Body of pancreas (tissue), 4 donors: ENCODE results near the gene TTC16. TPM values are rescaled to one million over a fixed set of nuclear protein-coding genes. Genes with fewer than 3 reads are reported as not detected.

Source experiments
- ATAC-seq: fragments of 150-250 bp; one replicate; pipeline ENCODE4 v1.9.1; 2016
- DNase-seq, 4 donors: peaks; one replicate each; pipeline ENCODE4 v3.0.0-alpha.2; 2019
- H3K27ac ChIP-seq, 4 donors: fragments of 200-600 bp; sonication (generic); 1 replicate in 3 of 4; 2 replicates in 1 of 4; pipeline versions ENCODE4 v1.5.1 to v1.6.1; 2016 to 2019; ENCODE audit warnings: mild to moderate bottlenecking in 1 of 4, mixed read lengths in 1 of 4, moderate library complexity in 1 of 4
- H3K27me3 ChIP-seq, 2 donors: fragments of 200-600 bp; sonication (generic); one replicate each; pipeline ENCODE4 v1.6.0; 2016; ENCODE audit warnings: mild to moderate bottlenecking in 1 of 2
- H3K36me3 ChIP-seq, 2 donors: fragments of 200-600 bp; sonication (generic); replicated peaks in 1 of 2; 2 replicates each; pipeline ENCODE4 v1.5.1; 2016; ENCODE audit warnings: low read depth in 2 of 2; ENCODE audit not compliant: insufficient read depth in 1 of 2
- H3K4me1 ChIP-seq: fragments of 200-600 bp; sonication (generic); one replicate; pipeline ENCODE4 v1.6.0; 2016
- H3K4me3 ChIP-seq, 2 donors: fragments of 200-600 bp; sonication (generic); 1 replicate in 1 of 2; 2 replicates in 1 of 2; pipeline ENCODE4 v1.5.1; 2016 to 2019
- H3K9me3 ChIP-seq, 3 donors: fragments of 200-600 bp; sonication (generic); 1 replicate in 2 of 3; 2 replicates in 1 of 3; pipeline ENCODE4 v1.5.1; 2016
- CTCF ChIP-seq, 7 experiments: fragments of 450-650 bp in 4 of 7; fragments of 200-600 bp in 3 of 7; sonication (generic) in 3 of 7; IDR thresholded peaks; one replicate each; pipeline ENCODE4 v1.5.1; 2016 to 2019; ENCODE audit warnings: antibody characterized with exemption in 7 of 7
- POLR2A ChIP-seq, 3 donors: fragments of 450-650 bp; IDR thresholded peaks; one replicate each; pipeline ENCODE4 v1.6.1; 2016; ENCODE audit warnings: antibody characterized with exemption in 3 of 3, mild to moderate bottlenecking in 2 of 3
- WGBS, 2 donors: methylation state at CpG; one replicate each; pipeline ENCODE4 v1.1.5; 2017; 5-methylcytosine and 5-hydroxymethylcytosine counted together
- intact Hi-C: fragments of 100-400 bp; cut with DNase I; formaldehyde crosslinking; loops from one replicate; pipeline ENCODE4 v1.15.1; 2023
- total RNA-seq, 2 donors: library from RNA; depleted of rRNA; stranded (reverse); fragments of >200 nt; gene quantifications; one replicate each; pipeline ENCODE4 v1.1.0, GENCODE V29; 2016

Gene TTC16
- total RNA-seq, 2 donors from 2014 or later, result under 0.01 to 0.52 TPM

- no peak for DNase-seq
- ATAC-seq, result no peak
These were observed 1.9 kb downstream of the TTC16 start for GRCh38 chr9:127717766-127718165.

GRCh38 chr9:127720031-127720864 is 4.4 kb downstream of the TTC16 start:
- Histone ChIP-seq H3K9me3 (no peaks in the 10 kb centered on the region), H3K27me3 (no peaks in the 10 kb centered on the region), H3K4me3 (no peak overlapping the region), H3K27ac (no peak overlapping the region), H3K36me3 (no peaks in the 10 kb centered on the region), H3K4me1 (peaks cover 6% of the 10 kb centered on the region)
- intact Hi-C loops, result no loop called here
- TF ChIP-seq POLR2A (IDR thresholded peaks at IDR 0.05) (no peak), CTCF (IDR thresholded peaks at IDR 0.05) (no peak)
- WGBS, 2 donors, result 82 to 83% methylated on average over 12 of the region's 12 CpGs
- DNase-seq (no peak), ATAC-seq (no peak)

More at GRCh38 chr9:127717766-127718165, 1.9 kb downstream of the TTC16 start:
- Histone ChIP-seq H3K36me3 (no peaks in the 10 kb centered on the region), H3K4me3 (no peak overlapping the region), H3K4me1 (peaks cover 17% of the 10 kb centered on the region), H3K27me3 (no peaks in the 10 kb centered on the region), H3K27ac (no peak overlapping the region), H3K9me3 (no peaks in the 10 kb centered on the region)
- TF ChIP-seq CTCF (IDR thresholded peaks at IDR 0.05), result no peak
- TF ChIP-seq POLR2A (IDR thresholded peaks at IDR 0.05), result no peak
- intact Hi-C loops, result no loop called here
- 62 to 65% methylated on average over 5 of the region's 5 CpGs for WGBS, 2 donors

GRCh38 chr9:127720865-127721227 is 5.0 kb downstream of the TTC16 start:
- no peaks in the 10 kb centered on the region for H3K9me3 ChIP-seq
- no peak for DNase-seq
- H3K27ac ChIP-seq, result no peak overlapping the region
- no peak overlapping the region for H3K4me3 ChIP-seq
- H3K36me3 ChIP-seq, result no peaks in the 10 kb centered on the region
- intact Hi-C loops, result no loop called here
- no peaks in the 10 kb centered on the region for H3K27me3 ChIP-seq
- no peak for TF ChIP-seq POLR2A (IDR thresholded peaks at IDR 0.05)
- no peak for TF ChIP-seq CTCF (IDR thresholded peaks at IDR 0.05)
- peaks cover 6% of the 10 kb centered on the region for H3K4me1 ChIP-seq
- no peak for ATAC-seq

- Histone ChIP-seq H3K27ac (no peak overlapping the region), H3K4me3 (no peak overlapping the region), H3K4me1 (peaks cover under 1% of the 10 kb centered on the region), H3K36me3 (no peaks in the 10 kb centered on the region), H3K9me3 (no peaks in the 10 kb centered on the region), H3K27me3 (no peaks in the 10 kb centered on the region)
- intact Hi-C loops, result no loop called here
- 67% methylated on average over 4 to 11 of the region's 11 CpGs for WGBS, 2 donors
- no peak for DNase-seq
- TF ChIP-seq CTCF (IDR thresholded peaks at IDR 0.05) (no peak), POLR2A (IDR thresholded peaks at IDR 0.05) (no peak)
- ATAC-seq, result no peak
These were observed 5.5 kb downstream of the TTC16 start for GRCh38 chr9:127721391-127721821.
